NOMO-1 treated with DMSO at 0.1 percent for 48 hours (cell line): ENCODE measurements around the gene IL20RA.

Experiments used
- DNase-seq: peaks from one replicate; lab custom pipeline; 2025; ENCODE audit not compliant: unreplicated experiment; lab: John Stamatoyannopoulos, UW

Gene IL20RA

DNA sequence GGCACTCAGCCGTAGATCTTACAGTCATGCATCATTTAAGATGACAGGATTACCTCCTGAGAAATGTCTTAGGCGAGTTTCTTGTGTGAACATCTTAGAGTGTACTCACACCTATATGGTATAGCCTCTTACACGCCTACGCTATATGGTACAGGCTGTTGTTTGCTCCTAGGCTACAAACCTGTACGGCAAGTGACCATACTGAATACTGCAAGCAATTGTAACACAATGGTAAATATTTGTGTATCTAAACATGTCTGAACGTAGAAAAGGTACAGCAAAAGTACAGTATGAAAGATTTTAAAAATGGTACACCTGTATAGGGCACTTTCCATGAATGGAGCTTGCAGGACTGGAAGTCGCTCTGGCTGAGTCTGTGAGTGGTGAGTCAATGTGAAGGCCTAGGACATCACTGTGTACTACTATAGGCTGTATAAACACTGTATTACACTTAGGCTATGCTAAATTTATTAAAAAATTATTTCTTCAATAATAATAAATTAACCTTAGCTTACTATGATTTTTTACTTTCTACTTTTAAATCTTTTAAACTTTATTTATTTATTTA lies 541 bp upstream of the IL20RA start:
- no peak for DNase-seq

DNA sequence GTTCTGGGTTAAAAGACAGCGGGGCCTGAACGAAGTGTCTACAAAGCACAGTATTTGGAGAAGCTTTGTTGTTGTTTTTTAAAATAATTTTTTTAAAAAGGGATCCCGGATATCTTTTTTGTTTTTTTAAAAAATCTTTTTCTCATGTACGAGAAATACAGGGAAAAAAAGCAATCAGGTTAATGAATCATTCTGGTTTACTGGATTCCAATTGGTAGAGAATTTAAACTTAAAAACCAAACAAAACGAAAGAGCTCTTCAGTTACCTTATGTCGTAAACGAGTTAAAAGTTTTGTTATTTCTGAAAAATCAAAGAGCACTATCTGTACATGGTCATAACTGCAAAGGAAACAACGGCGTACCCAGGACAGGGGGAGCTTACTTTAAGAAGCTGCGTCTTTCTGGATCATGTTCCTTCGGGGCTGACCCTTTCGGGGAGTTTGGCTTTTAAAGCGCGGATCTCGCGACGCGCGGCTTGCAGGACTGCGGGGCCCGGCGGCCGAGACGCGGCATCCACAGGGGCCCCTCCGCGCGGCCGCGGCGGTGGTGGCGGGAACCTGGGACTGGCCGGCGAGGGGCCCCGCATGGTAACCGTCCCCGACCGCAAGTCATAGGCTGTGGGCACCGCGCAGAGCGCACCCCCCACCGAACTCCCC lies 927 bp downstream of the IL20RA start:
- DNase-seq = peak; percentile 16

DNA sequence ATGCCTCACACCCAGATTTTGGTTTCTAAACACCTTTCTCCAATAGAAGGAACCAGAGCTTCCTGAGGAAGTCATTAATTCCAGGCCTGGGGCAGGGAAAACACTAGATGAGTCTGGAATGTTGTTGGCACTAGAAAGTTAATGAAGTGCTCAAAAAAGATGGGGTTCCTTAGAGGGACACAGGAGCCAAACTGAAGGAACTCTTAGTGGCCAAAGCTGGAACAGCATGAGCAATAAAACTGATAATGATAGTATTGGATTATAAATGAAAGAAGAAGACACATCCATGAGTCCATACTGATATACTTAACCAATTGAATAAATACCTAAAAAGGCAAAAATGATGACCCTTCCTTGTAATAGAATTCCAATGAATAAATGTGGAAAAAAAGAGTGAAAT lies 4.4 kb downstream of the IL20RA start:
- no peak for DNase-seq

DNA sequence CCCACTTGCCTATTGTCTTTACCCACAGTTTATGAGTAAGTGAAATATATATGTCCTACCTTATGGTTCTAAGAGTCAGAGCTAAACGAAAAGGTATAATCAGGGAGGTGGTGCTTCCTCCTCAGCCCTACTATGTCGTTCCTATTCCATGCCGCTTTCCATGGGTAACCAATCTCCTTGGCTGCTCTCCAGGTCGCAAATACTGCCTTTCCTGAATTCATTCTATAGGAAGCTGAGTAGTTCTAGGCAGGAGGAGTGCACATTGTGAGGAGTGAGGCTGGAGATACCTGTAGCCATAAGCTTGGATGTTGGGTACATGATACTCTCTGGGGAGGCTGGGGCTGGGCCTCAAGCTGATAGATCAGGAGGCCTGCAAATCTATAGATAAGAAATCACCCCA lies 5.8 kb downstream of the IL20RA start:
- DNase-seq = no peak

DNA sequence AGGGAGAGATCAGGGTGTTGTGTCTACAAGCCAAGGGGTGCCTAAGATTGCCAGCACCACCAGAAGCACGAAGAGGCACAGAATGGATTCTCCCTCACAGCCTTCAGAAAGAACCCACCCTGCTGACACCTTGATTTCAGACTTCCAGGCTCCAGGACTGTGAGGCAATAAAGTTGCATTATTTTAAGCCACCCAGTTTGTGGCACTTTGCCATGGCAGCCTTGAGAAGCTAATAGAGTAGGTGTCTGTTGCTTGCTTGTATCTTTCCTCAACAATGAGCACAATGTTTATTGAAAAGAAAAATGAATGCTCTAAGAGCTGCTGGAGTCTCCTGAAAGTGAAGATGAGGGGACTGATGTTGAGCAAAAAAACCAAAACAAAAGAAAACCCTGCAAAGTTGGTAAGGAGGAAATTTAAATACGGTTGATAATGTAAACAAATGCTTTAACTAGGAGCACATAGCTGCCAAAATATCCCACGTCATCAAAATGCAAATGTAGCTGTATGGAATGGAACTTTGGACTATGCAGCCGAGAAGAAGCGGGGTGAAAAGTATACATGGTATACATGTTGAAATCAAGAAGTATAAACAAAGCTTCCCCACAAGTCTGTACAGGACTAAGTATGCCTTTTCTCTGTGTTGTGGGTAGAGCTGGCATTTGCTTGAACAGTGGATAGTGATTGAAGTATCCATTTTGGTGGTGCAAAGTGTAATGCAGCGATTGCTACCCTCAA lies 8.0 kb downstream of the IL20RA start:
- no peak for DNase-seq

DNA sequence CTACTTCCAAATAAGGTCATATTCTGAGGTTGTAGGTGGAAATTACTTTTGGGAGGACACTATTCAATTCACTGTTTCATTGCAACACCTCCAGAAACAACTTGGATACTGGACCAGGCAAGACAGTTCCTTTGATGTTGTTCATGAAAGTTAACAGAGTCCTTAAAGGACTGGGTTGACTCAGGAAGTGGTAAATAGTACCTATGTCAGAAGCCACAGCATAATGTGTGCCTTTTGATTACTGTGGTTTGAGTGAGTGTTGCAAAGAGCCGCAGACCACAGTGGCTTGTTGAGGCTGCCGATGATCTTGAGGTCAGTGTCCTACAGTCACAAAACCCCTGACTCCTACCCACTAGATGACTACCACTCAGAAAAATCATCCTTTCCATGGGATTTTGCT lies 10.9 kb downstream of the IL20RA start:
- peak; percentile 86 for DNase-seq

DNA sequence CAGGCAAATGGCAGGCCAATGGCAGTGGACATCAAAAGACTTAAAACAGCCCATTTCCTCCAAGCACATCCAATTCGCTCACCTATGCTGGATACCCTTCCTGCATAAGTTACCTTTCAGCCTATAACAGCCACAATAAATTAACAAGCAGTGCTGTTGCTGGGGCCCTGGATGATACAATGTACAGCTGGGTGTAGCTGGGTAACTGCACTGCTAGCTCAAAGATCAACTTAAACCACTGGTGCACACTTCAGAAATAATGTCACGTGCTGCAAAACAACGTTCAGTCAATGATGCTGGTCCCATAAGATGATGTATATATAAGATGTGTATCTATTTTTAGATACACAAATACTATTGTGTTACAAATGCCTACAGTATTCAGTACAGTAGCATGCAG lies 13.6 kb downstream of the IL20RA start:
- DNase-seq = no peak

DNA sequence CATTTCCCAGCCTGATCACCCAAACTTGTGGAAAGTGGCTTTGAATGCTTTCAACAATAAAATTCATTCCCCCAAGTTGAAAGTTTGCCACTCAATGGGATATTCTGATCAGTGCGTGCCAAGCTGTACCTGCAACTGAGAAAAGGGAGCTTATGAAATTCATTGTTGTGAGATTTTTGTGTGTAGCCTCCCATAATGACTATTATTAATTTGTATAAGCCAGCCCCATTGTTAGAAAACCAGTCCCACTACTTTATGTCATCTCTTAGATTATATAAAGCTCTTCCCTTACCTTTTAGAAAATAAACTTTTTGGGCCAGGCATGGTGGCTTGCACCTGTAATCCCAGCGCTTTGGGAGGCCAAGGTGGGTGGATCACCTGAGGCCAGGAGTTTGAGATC lies 15.9 kb downstream of the IL20RA start:
- DNase-seq = no peak

DNA sequence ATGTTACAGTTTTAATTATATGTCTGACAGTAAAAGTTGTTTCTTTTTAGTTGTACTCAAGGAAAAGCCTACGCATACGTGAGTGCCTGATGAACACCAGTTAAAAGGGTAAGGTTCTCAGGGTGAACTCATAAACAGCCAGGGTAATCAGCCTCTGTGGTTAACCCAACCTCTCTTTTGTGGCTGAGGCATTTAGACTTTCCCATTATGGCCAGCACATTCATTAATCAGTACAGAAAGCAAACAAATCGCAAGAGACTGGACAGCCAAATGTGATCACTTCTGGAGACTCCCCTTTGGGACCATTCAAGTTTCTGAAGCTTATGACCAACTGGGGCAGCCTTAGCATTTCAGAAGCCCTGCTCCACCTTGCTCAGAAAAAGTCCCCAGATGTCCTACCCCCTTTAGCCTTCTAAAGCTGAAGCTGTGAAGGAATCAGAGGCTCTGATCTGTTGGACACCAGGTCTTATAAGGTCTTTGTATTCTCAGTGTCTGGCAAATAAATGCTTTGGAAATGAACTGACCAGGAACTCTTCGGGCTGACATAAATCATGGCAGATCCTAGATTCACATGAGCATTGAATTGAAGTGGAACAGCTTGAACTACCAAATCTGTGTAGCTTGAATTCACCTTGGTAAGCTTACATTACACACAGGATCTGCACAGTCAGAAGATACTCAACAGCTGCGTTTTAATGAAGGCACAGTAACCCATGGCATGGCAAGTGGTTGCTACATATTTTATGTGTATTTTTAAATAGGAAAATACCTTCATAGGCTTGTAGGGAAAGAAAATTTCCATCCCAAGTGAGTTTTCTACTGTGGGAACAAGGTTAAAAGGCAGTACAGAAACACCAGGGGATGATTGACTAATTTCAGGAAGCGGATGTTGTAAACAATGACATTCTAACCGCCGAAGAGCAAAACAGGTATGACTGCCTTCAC lies 18.7 kb downstream of the IL20RA start:
- DNase-seq = no peak

DNA sequence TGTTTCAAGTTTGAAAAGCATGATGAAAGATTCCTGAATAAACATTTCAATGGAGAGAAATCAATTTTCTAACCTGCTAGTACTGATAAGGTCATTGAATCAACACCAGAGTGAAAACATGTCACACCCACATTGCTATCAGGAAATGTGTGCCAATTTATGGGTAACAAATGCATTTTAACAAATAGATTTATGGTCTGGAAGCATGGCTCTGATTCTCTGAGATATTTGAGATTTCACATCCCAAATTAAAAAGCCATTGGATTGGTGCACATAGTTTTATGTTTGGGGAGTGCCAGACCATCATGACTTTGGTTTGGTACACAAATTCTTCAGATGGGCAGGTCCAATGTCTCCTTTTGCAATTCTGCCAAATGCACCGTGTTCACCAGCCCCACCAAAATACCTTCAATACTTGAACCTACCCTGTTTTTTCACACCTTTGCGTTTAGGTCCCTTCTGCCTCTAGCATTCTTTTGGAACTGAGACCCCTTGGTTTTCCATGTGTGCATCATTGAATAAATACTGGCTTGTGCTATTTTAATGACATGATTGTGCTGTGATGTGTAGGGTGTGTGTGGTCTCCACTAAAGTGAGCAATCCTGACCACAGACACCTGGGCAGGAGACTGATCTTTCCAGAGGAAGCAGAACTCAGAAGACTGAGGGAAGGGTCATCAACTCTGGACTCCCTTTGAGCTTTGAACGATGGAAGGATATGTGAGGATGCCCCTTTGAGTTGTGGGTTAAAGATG lies 20.4 kb downstream of the IL20RA start:
- DNase-seq = no peak

DNA sequence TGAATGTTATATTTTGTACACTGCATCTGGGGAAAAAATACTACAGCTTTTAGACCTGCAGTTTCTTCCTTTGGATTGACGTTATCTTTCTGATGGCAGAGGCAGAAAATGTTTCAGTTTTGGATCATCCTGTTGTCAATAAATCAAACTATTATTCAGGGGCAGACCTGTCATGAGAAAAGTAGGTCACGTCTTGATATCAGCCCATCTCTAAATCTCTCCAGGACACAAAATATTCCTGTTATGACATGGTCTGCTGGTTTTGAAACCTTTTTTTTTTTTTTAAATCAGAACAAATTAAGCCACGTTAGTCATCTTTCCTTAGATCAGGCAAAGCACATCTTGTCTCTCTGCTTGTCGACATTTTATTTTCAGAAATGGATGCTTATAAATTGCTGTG lies 24.0 kb downstream of the IL20RA start:
- DNase-seq = no peak

DNA sequence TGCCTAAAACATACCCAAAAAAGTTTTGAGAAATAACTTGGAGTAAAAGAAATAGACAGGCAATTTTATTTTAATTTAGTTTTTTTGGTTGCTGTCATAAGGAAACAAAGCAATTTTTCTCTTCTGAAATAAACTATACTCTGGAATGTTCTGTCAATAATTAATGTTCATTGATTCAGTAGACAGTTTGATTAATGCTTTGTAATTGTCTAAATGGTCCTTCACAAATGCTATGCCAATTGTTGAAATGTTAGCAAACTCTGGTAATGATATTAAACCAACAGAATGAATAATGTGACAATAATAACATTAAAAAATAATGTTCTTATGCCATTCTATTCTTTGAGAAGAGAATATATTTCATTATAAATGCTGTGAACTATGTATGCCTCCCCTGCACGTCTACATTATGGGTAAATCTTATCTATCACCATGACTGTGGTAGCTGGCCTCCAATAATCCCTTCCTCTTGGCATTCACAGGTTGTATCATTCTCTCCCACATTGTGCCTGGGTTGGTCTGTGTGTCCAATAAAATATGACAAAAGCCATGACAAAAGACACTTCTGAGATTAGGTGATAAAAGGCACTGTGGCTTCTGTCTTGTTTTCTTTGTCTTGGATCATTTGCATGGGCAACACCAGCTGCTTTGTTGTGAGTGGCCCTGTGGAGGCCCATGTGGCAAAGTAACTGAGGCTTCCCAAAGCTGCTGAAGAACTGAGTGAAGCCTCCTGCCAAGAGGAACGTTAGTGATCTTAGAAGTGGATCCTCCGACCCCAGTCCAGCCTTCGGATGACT lies 25.1 kb downstream of the IL20RA start:
- no peak for DNase-seq

DNA sequence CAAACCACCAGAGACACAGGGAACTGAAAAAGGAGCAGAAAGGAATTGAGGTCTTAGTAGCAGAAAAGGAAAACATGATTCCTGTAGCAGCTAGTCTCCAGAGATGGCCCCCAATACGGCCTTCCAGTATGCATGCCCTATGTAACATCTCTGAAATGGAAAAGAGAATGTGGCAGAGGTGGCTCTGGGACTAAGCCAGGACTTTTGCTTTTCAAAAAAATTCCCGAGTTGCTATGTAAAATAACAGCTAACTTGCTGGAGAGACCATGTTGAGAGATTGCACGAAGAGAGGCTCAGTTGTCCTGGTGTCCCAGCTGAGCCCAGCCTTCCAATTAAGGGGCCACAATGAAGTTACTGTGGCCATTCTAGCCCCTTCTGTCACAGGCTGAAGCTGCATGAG lies 27.7 kb downstream of the IL20RA start:
- DNase-seq = no peak

DNA sequence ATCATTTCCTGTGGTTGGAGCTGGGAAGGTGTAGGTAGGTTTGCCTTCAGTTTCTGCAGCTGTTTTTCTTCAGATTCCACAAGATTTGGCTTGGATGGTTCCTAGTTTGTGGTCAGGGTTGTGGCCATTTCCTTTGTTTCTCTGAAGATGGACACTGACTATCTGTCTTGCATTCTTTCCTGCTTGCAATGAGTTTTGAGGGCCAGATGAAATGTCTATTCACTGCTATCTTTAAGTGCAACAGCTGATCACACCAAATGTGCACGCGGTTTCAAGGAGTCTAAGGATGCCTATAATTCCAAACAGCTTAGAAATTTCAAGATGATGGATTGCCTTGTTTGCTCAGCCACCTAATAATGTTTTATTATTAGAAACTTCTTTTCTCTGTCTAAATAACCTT lies 28.4 kb downstream of the IL20RA start:
- DNase-seq = no peak

DNA sequence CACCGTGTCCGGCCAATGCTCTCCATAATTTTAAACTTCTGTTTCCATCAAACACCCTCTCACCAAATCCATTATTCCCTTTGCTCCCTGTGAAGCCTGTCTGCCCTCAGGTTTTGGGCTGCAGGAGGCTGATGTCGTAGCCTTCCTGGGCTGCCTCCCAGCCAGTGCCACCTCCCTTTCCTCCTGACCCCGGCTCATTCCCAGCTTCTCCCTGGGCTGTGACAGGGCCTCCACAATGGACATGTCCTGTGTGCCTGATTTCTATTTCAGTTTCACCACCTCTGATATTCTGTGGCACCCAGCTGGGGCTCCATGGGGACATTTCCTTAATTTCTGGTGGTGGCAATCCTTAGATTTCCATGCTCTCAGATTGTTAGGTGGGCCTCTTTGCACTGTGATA lies 28.8 kb downstream of the IL20RA start:
- no peak for DNase-seq

DNA sequence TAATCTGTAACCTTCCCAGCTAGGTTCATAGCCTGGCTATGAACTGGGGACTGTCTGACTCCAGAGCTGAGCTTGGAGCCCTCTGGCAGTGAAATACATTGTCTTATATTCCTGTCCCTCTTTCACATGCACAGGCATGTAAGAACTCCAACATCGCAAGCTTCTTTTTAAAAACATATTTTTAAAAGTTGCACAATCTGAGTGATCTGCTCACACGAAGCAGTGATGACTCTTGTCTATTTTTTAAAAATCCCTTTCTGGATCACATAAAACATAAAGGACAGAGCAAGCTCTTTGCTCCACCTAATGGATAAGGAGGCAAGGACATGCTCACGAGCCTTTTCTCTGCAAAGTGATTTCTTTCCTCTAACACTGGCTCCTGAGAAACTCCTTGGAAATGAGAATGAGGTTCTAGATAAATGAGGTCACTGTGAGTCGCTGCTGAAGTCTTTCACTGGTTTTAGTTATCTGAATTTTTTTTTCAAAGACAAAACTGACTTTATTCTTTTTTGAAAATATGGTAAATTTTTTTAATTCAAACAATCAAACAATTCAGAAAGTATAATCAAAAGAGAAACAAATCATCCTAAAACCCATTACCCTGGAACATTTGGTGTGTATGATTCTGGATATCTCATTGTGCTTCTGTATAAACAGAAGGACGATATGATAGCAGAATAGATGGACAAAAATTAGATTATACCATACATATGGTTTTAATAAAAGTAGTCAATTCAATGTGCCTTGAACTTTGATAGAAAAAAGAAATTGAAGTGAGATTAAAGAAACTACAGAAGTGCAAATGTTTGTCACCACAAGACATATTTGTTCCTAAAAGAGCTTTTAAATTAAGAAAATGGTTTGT lies 30.8 kb downstream of the IL20RA start:
- no peak for DNase-seq

DNA sequence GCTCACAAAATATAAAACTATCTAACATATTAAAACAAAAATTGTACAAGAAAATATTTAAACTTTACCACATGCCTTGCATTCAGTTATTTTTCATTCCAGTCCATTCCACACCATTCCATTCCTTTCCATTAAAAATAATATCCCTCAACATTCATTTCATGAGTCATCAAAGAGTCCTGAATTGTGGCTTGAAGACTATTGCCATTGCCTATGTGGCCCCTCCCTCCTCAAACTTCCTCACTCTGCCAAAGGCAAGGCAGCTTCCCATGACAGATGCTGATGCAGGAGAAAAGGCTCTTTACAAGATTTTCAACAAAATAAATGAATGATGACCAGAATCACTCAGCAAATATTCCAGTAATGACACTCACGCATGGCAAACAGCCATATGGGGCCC lies 31.7 kb downstream of the IL20RA start:
- DNase-seq = no peak

DNA sequence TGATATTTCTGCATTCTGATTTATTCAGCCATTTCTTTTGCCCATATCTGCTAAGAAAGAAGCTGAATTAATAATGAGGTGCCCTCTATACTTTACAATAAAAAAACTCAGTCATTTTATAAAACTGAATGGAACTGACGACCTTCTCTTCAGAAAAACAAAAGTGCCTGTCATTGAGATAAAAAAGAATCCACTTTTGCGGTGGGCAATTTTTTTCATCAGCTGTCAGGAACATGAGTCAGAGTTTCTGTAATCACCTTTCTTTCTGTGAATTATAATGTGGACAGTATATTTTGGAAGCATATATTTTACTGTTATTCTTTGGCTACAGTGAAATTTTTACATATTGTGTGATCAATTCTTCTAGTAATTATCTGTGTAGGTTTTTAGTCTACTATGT lies 33.4 kb downstream of the IL20RA start:
- no peak for DNase-seq

DNA sequence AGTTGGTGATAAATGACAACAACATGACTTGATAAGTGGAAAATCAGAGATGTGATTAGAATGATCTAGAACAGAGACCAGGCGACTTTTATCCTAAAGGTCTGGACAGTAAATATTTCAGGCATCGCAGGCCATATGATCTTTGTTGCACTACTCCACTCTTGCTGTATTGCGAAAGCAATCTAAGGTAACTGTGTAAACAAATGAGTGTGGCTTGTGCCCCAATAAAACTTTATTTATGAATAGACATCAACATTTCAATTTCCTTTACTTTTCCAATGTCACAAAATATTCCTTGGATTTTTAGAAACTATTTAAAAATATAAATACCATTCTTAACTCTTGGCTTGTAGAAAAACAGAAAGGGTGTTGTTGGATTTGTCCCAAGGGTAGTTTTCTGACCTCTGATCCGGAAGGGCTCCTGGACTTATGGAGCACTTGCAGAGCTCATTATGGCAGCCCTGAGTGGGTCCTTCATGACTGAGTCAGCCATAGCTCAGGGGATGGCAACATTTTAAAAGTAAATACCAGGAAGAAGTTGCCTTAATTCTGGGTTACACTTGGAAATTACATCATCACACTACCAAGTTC lies 34.5 kb downstream of the IL20RA start:
- no peak for DNase-seq
